IMR-90 (cell line): ENCODE data around the gene AOX1.

Source experiments
- TF ChIP-seq, protein P1 (sequence below): conservative IDR thresholded peaks from 2 replicates; pipeline ENCODE4 v1.5.1; 2012; ENCODE audit warnings: mild to moderate bottlenecking, low read depth, low read length, improper control_type of control experiment
- TF ChIP-seq, protein P2 (sequence below): fragments of 150-350 bp; IDR thresholded peaks from 2 replicates; pipeline ENCODE4 v1.6.1; 2017; ENCODE audit warnings: mild to moderate bottlenecking, antibody characterized with exemption, low read length, low read depth

GRCh38 chr2:200661477-200661876 is 75.7 kb downstream of the AOX1 start:
- TF ChIP-seq, protein P1, sequence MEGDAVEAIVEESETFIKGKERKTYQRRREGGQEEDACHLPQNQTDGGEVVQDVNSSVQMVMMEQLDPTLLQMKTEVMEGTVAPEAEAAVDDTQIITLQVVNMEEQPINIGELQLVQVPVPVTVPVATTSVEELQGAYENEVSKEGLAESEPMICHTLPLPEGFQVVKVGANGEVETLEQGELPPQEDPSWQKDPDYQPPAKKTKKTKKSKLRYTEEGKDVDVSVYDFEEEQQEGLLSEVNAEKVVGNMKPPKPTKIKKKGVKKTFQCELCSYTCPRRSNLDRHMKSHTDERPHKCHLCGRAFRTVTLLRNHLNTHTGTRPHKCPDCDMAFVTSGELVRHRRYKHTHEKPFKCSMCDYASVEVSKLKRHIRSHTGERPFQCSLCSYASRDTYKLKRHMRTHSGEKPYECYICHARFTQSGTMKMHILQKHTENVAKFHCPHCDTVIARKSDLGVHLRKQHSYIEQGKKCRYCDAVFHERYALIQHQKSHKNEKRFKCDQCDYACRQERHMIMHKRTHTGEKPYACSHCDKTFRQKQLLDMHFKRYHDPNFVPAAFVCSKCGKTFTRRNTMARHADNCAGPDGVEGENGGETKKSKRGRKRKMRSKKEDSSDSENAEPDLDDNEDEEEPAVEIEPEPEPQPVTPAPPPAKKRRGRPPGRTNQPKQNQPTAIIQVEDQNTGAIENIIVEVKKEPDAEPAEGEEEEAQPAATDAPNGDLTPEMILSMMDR: no peak
- TF ChIP-seq, protein P2, sequence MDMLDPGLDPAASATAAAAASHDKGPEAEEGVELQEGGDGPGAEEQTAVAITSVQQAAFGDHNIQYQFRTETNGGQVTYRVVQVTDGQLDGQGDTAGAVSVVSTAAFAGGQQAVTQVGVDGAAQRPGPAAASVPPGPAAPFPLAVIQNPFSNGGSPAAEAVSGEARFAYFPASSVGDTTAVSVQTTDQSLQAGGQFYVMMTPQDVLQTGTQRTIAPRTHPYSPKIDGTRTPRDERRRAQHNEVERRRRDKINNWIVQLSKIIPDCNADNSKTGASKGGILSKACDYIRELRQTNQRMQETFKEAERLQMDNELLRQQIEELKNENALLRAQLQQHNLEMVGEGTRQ: no peak
